Measurements from ENCODE around the gene LIME1. TPM values are rescaled to one million over a fixed set of nuclear protein-coding genes. Genes with fewer than 3 reads are reported as not detected.
A peak's percentile ranks its signal among the peaks of the same experiment; 100 is the strongest.

Gene LIME1
- total RNA-seq, 1 donor, result 2.9 TPM

GRCh38 chr20:63783970-63784369 is 47.5 kb downstream of the LIME1 start:
- Histone ChIP-seq H3K79me2 (ENCODE audit: insufficient read depth, low read length) (no peaks in the 10 kb centered on the region), H3K4me3 (ENCODE audit: insufficient read depth, low read length) (no peak overlapping the region), H4K20me1 (ENCODE audit: insufficient read depth, low read length) (no peaks in the 10 kb centered on the region), H3K4me1 (ENCODE audit: insufficient read depth, low read length) (no peaks in the 10 kb centered on the region), H2AFZ (ENCODE audit: low read length) (no peak overlapping the region), H3K27me3 (ENCODE audit: insufficient read depth, low read length) (no peaks in the 10 kb centered on the region), H3K36me3 (ENCODE audit: insufficient read depth, low read length) (no peaks in the 10 kb centered on the region), H3K9me3 (ENCODE audit: low read depth, low read length) (no peaks in the 10 kb centered on the region), H3K27ac (ENCODE audit: low read depth, low read length) (no peak overlapping the region), H3K4me2 (ENCODE audit: insufficient read depth, low read length) (no peak overlapping the region)
- no peak for TF ChIP-seq CTCF (IDR thresholded peaks at IDR 0.05; ENCODE audit: extremely low read depth, low read depth, low read length)
- DNase-seq (ENCODE audit: insufficient read length, low spot score, missing footprints), result peak; percentile 35

- H3K27me3 ChIP-seq (ENCODE audit: insufficient read depth, low read length), result no peaks in the 10 kb centered on the region
- DNase-seq (ENCODE audit: insufficient read length, low spot score, missing footprints), result no peak
- H3K27ac ChIP-seq (ENCODE audit: low read depth, low read length), result no peak overlapping the region
- no peaks in the 10 kb centered on the region for H3K9me3 ChIP-seq (ENCODE audit: low read depth, low read length)
- TF ChIP-seq CTCF (IDR thresholded peaks at IDR 0.05; ENCODE audit: extremely low read depth, low read depth, low read length), result no peak
- H3K4me3 ChIP-seq (ENCODE audit: insufficient read depth, low read length), result no peak overlapping the region
- no peak overlapping the region for H3K4me2 ChIP-seq (ENCODE audit: insufficient read depth, low read length)
- H2AFZ ChIP-seq (ENCODE audit: low read length), result no peak overlapping the region
- H4K20me1 ChIP-seq (ENCODE audit: insufficient read depth, low read length), result no peaks in the 10 kb centered on the region
- no peaks in the 10 kb centered on the region for H3K4me1 ChIP-seq (ENCODE audit: insufficient read depth, low read length)
- no peaks in the 10 kb centered on the region for H3K36me3 ChIP-seq (ENCODE audit: insufficient read depth, low read length)
- no peaks in the 10 kb centered on the region for H3K79me2 ChIP-seq (ENCODE audit: insufficient read depth, low read length)
These were observed 49.2 kb downstream of the LIME1 start for GRCh38 chr20:63785691-63786131.

- Histone ChIP-seq H3K27me3 (ENCODE audit: insufficient read depth, low read length) (no peaks in the 10 kb centered on the region), H2AFZ (ENCODE audit: low read length) (no peak overlapping the region), H3K4me1 (ENCODE audit: insufficient read depth, low read length) (no peaks in the 10 kb centered on the region), H4K20me1 (ENCODE audit: insufficient read depth, low read length) (no peaks in the 10 kb centered on the region), H3K36me3 (ENCODE audit: insufficient read depth, low read length) (no peaks in the 10 kb centered on the region), H3K4me3 (ENCODE audit: insufficient read depth, low read length) (no peak overlapping the region), H3K27ac (ENCODE audit: low read depth, low read length) (no peak overlapping the region), H3K9me3 (ENCODE audit: low read depth, low read length) (no peaks in the 10 kb centered on the region), H3K4me2 (ENCODE audit: insufficient read depth, low read length) (no peak overlapping the region), H3K79me2 (ENCODE audit: insufficient read depth, low read length) (no peaks in the 10 kb centered on the region)
- no peak for TF ChIP-seq CTCF (IDR thresholded peaks at IDR 0.05; ENCODE audit: extremely low read depth, low read depth, low read length)
- DNase-seq (ENCODE audit: insufficient read length, low spot score, missing footprints), result peak; percentile 63
These were observed 50.8 kb downstream of the LIME1 start for GRCh38 chr20:63787302-63787701.

GRCh38 chr20:63787749-63788148 is 51.3 kb downstream of the LIME1 start:
- Histone ChIP-seq H3K27me3 (ENCODE audit: insufficient read depth, low read length) (no peaks in the 10 kb centered on the region), H3K79me2 (ENCODE audit: insufficient read depth, low read length) (no peaks in the 10 kb centered on the region), H3K4me3 (ENCODE audit: insufficient read depth, low read length) (no peak overlapping the region), H4K20me1 (ENCODE audit: insufficient read depth, low read length) (no peaks in the 10 kb centered on the region), H3K27ac (ENCODE audit: low read depth, low read length) (no peak overlapping the region), H3K36me3 (ENCODE audit: insufficient read depth, low read length) (no peaks in the 10 kb centered on the region), H3K9me3 (ENCODE audit: low read depth, low read length) (no peaks in the 10 kb centered on the region), H3K4me1 (ENCODE audit: insufficient read depth, low read length) (no peaks in the 10 kb centered on the region), H2AFZ (ENCODE audit: low read length) (no peak overlapping the region), H3K4me2 (ENCODE audit: insufficient read depth, low read length) (no peak overlapping the region)
- no peak for DNase-seq (ENCODE audit: insufficient read length, low spot score, missing footprints)
- no peak for TF ChIP-seq CTCF (IDR thresholded peaks at IDR 0.05; ENCODE audit: extremely low read depth, low read depth, low read length)

Small RNAs within 50 kb of the gene (small RNA-seq; reads per million reads assigned to genes)
- gene LIME1 (not detected), gene TNFRSF6B (not detected)

Other genes with a start within 250 kb of the LIME1 start
- gene EEF1A2, start 237.6 kb upstream of the LIME1 start, total RNA-seq, result not detected in 2 replicates
- 52.2 and 85.4 TPM in 2 replicates for gene PPDPF, start 215.9 kb upstream of the LIME1 start, total RNA-seq
- gene PTK6, start 199.3 kb upstream of the LIME1 start, total RNA-seq, result under 0.01 TPM in 1 of 2 replicates, not detected in the other
- gene SRMS, start 188.9 kb upstream of the LIME1 start, total RNA-seq, result not detected in 2 replicates
- under 0.01 TPM in 1 of 2 replicates, not detected in the other for gene FNDC11, start 182.5 kb upstream of the LIME1 start, total RNA-seq
- 23.3 and 27.5 TPM in 2 replicates for gene HELZ2, start 162.4 kb upstream of the LIME1 start, total RNA-seq
- gene GMEB2, start 109.6 kb upstream of the LIME1 start, total RNA-seq, result 7.4 and 9.4 TPM in 2 replicates
- 1.1 and 2.1 TPM in 2 replicates for gene STMN3, start 83.2 kb upstream of the LIME1 start, total RNA-seq
- gene RTEL1, start 78.4 kb upstream of the LIME1 start, total RNA-seq, result 10.9 and 11.8 TPM in 2 replicates
- gene TNFRSF6B, start 40.0 kb upstream of the LIME1 start, total RNA-seq, result 2.1 and 2.9 TPM in 2 replicates
- 21.7 and 23.0 TPM in 2 replicates for gene ARFRP1, start 28.7 kb upstream of the LIME1 start, total RNA-seq
- gene ZGPAT, start 28.6 kb upstream of the LIME1 start, total RNA-seq, result 15.6 and 18.8 TPM in 2 replicates
- gene SLC2A4RG, start 3.1 kb downstream of the LIME1 start, total RNA-seq, result 27.5 and 29.5 TPM in 2 replicates
- gene ZBTB46, start 94.6 kb downstream of the LIME1 start, total RNA-seq, result under 0.01 and 0.36 TPM in 2 replicates
- not detected in 2 replicates for gene ABHD16B, start 124.8 kb downstream of the LIME1 start, total RNA-seq
- gene TPD52L2, start 128.6 kb downstream of the LIME1 start, total RNA-seq, result 99.6 and 115 TPM in 2 replicates
- 41.5 and 53.9 TPM in 2 replicates for gene DNAJC5, start 158.5 kb downstream of the LIME1 start, total RNA-seq
- gene UCKL1, start 219.8 kb downstream of the LIME1 start, total RNA-seq, result 21.0 and 23.9 TPM in 2 replicates
- gene ZNF512B, start 233.3 kb downstream of the LIME1 start, total RNA-seq, result 12.1 and 14.5 TPM in 2 replicates
- gene SAMD10, start 243.0 kb downstream of the LIME1 start, total RNA-seq, result 0.59 and 1.4 TPM in 2 replicates
- gene PRPF6, start 244.5 kb downstream of the LIME1 start, total RNA-seq, result 47.1 and 56.1 TPM in 2 replicates

Measured in osteoblast (primary cell).